Measurements from ENCODE around the gene PEX5L. TPM values are rescaled to one million over a fixed set of nuclear protein-coding genes. Genes with fewer than 3 reads are reported as not detected.

The PEX5L gene
- total RNA-seq, 2 experiments from 2014 or later = not detected

DNA sequence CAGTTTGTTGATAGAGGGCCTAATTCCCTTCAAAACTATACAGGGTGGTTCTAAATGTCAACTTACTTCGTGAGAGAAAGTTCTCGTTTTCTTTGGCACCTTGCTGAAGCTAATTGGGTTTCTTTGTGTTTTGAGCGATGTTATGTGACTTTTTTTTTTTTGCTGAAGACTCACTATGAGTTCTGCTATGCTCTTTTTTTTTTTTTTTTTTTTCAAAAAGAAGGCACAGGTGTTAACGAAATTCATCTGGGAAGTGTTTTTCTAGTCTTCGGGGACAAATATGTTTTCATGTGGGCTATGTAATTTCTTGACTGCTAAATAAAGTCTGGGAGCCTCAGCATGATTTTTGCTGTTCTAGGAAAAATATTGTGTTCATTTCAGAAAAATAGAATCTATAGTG is 81.5 kb downstream of the PEX5L start:
- intact Hi-C loops (cut with DNase I, micrococcal nuclease) = no loop called here
- Mint-ChIP-seq H3K27ac (no peak overlapping the region), H3K4me1 (ENCODE audit: low read depth) (no peaks in the 10 kb centered on the region), H3K36me3 (ENCODE audit: low read depth) (no peaks in the 10 kb centered on the region), H3K4me3 (no peak overlapping the region), H3K9me3 (no peaks in the 10 kb centered on the region), H3K27me3 (peaks cover 48% of the 10 kb centered on the region)
- H3K36me3 ChIP-seq (ENCODE audit: insufficient read depth, low read length) = no peaks in the 10 kb centered on the region
- DNase-seq (no peak), ATAC-seq (ENCODE audit: poor library complexity) (no peak)
- H3K27me3 ChIP-seq (ENCODE audit: control insufficient read depth in 1 of 2, insufficient read depth in 2 of 2, low read length in 2 of 2) = peaks cover 3% of the 10 kb centered on the region in 2 experiments
- H3K27ac ChIP-seq (ENCODE audit: low read depth in 1 of 2, low read length in 2 of 2) = no peak overlapping the region
- ChIA-PET POLR2A (no interaction called here), CTCF (no interaction called here)
- TF ChIP-seq, protein P1, sequence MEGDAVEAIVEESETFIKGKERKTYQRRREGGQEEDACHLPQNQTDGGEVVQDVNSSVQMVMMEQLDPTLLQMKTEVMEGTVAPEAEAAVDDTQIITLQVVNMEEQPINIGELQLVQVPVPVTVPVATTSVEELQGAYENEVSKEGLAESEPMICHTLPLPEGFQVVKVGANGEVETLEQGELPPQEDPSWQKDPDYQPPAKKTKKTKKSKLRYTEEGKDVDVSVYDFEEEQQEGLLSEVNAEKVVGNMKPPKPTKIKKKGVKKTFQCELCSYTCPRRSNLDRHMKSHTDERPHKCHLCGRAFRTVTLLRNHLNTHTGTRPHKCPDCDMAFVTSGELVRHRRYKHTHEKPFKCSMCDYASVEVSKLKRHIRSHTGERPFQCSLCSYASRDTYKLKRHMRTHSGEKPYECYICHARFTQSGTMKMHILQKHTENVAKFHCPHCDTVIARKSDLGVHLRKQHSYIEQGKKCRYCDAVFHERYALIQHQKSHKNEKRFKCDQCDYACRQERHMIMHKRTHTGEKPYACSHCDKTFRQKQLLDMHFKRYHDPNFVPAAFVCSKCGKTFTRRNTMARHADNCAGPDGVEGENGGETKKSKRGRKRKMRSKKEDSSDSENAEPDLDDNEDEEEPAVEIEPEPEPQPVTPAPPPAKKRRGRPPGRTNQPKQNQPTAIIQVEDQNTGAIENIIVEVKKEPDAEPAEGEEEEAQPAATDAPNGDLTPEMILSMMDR (IDR thresholded peaks at IDR 0.05) = no peak
- H3K9me3 ChIP-seq (ENCODE audit: control insufficient read depth in 1 of 2, insufficient read depth in 1 of 2, low read length in 2 of 2) = no peaks in the 10 kb centered on the region
- H3K4me3 ChIP-seq (ENCODE audit: low read length) = no peak overlapping the region
- no peaks in the 10 kb centered on the region for H3K4me1 ChIP-seq (ENCODE audit: insufficient read depth, low read length)

DNA sequence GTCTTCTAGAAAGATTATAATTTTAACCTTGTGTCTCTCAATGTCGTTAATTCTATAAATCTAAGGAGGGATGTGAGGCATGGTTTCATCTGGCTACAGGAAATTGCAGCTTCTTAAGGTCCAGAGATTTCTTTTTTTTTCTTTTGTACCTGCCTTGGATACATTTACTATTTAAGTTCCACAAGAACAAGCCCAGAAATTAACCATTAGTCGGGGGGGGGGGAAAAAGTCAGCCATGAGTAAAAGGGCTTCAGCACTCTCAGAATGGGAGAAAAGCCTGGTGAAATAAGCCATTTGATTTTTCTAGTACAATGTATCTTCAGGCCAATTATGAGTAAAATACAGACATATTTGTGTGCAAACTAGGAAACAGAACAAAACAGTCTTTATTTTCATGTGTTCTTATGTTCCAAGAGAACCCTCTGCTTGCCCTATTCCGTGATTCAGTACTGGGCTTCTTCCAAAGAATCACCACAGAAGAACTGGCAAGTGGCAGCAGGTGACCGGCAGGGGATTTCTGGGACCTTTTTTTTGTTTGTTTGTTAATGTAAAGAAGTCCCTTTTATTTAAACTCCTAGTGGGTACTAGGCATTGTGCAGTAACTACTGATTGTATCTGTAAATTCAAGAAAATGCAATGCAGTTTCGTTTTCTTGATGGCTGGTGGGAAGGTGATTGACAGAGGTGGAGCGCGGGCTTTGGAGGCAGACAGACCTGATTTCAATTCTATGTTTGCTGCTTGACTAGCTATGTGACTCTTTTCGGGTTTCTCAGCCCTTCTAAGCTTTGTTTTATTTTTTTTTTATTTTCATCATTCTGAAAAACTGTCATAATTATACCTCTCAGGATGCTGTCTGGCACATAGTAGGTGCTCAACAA is 82.5 kb downstream of the PEX5L start:
- Mint-ChIP-seq H3K4me1 (ENCODE audit: low read depth) (no peaks in the 10 kb centered on the region), H3K4me3 (no peak overlapping the region), H3K27ac (no peak overlapping the region), H3K9me3 (no peaks in the 10 kb centered on the region), H3K36me3 (ENCODE audit: low read depth) (no peaks in the 10 kb centered on the region), H3K27me3 (peaks cover 40% of the 10 kb centered on the region)
- ATAC-seq (ENCODE audit: poor library complexity) = no peak
- H3K27ac ChIP-seq (ENCODE audit: low read depth in 1 of 2, low read length in 2 of 2) = no peak overlapping the region
- intact Hi-C loops (cut with DNase I, micrococcal nuclease) = no loop called here
- TF ChIP-seq, protein P1 (IDR thresholded peaks at IDR 0.05) = no peak
- no peak overlapping the region for H3K4me3 ChIP-seq (ENCODE audit: low read length)
- H3K9me3 ChIP-seq (ENCODE audit: control insufficient read depth in 1 of 2, insufficient read depth in 1 of 2, low read length in 2 of 2) = no peaks in the 10 kb centered on the region
- H3K27me3 ChIP-seq (ENCODE audit: control insufficient read depth in 1 of 2, insufficient read depth in 2 of 2, low read length in 2 of 2) = peaks cover 3 to 6% of the 10 kb centered on the region in 2 experiments
- ChIA-PET CTCF (no interaction called here), POLR2A (no interaction called here)
- H3K4me1 ChIP-seq (ENCODE audit: insufficient read depth, low read length) = no peaks in the 10 kb centered on the region
- no peak for DNase-seq
- H3K36me3 ChIP-seq (ENCODE audit: insufficient read depth, low read length) = no peaks in the 10 kb centered on the region

DNA sequence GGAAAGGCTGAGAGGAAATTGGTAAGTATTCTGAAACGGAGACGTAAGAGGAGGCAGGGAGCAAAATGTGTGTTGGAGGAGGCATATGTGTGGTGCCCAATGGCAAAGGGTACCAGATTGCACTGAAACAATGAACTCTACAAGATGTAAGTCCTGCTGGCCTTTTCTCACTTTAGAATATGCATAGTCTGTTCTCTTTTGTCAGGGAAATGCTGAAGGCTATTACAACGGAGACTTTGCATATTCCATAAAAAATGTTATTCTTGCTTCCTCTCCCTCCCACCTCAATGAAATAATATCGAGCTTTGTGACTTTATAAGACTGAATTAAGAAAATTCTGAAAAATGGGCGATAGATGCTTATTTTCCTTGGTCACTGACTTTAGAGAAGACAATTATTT is 85.9 kb downstream of the PEX5L start:
- no peak overlapping the region for H3K4me3 Mint-ChIP-seq
- Histone ChIP-seq H3K4me3 (ENCODE audit: low read length) (no peak overlapping the region), H3K36me3 (ENCODE audit: insufficient read depth, low read length) (no peaks in the 10 kb centered on the region), H3K27ac (ENCODE audit: low read depth in 1 of 2, low read length in 2 of 2) (no peak overlapping the region), H3K4me1 (ENCODE audit: insufficient read depth, low read length) (no peaks in the 10 kb centered on the region), H3K9me3 (ENCODE audit: control insufficient read depth in 1 of 2, insufficient read depth in 1 of 2, low read length in 2 of 2) (no peaks in the 10 kb centered on the region), H3K27me3 (ENCODE audit: control insufficient read depth in 1 of 2, insufficient read depth in 2 of 2, low read length in 2 of 2) (peaks cover 0 to 6% of the 10 kb centered on the region in 2 experiments)
- ATAC-seq (ENCODE audit: poor library complexity) = no peak
- no peak for DNase-seq
- ChIA-PET CTCF (no interaction called here), POLR2A (no interaction called here)
- no peak overlapping the region for H3K27ac Mint-ChIP-seq
- H3K4me1 Mint-ChIP-seq (ENCODE audit: low read depth) = no peaks in the 10 kb centered on the region
- no peaks in the 10 kb centered on the region for H3K36me3 Mint-ChIP-seq (ENCODE audit: low read depth)
- H3K9me3 Mint-ChIP-seq = no peaks in the 10 kb centered on the region
- intact Hi-C loops (cut with DNase I, micrococcal nuclease) = no loop called here
- TF ChIP-seq, protein P1 (IDR thresholded peaks at IDR 0.05) = no peak
- peaks cover 29% of the 10 kb centered on the region for H3K27me3 Mint-ChIP-seq

All from CD4-positive, alpha-beta T cell (primary cell).